WI38 (cell line): ENCODE data around the gene KIF18B.

Experiments
- H3K4me3 ChIP-seq: 2 replicates; pipeline ENCODE4 v1.5.1; 2011; ENCODE audit warnings: low read depth, mild to moderate bottlenecking, control low read depth, low read length
- CTCF ChIP-seq: IDR thresholded peaks from 2 replicates; pipeline ENCODE4 v1.5.1; 2012; ENCODE audit warnings: low read depth, mild to moderate bottlenecking, control low read depth, low read length

The KIF18B gene

GRCh38 chr17:44969144-44969780, 21.7 kb upstream of the KIF18B start:
- no peak for TF ChIP-seq CTCF
- H3K4me3 ChIP-seq = no peak overlapping the region

- peak within 1 kb of the TSS; percentile 60 for H3K4me3 ChIP-seq
- 0 out of 2 replicates have a peak, but pooled peaks have one; percentile 5 for TF ChIP-seq CTCF
Observed at GRCh38 chr17:44968225-44969143, 20.9 kb upstream of the KIF18B start, which contains the start of gene C1QL1. Gene C1QL1, minus strand, starts transcription at chr17:44968303. Its CDS starts 255 bp downstream, at chr17:44968048.

- no peak for TF ChIP-seq CTCF
- H3K4me3 ChIP-seq = no peak overlapping the region
Observed at GRCh38 chr17:44967907-44968224, 20.3 kb upstream of the KIF18B start.

GRCh38 chr17:44967026-44967906, 19.7 kb upstream of the KIF18B start:
- TF ChIP-seq CTCF = no peak
- no peak overlapping the region for H3K4me3 ChIP-seq

GRCh38 chr17:44966348-44967025, 18.9 kb upstream of the KIF18B start:
- no peak overlapping the region for H3K4me3 ChIP-seq
- no peak for TF ChIP-seq CTCF

GRCh38 chr17:44965481-44966234, 18.1 kb upstream of the KIF18B start:
- H3K4me3 ChIP-seq = no peak overlapping the region
- TF ChIP-seq CTCF = no peak
